Measurements from ENCODE around the gene TADA1.

TADA1 gene

GRCh38 chr1:166874464-166874863 is 1.6 kb downstream of the TADA1 start:
- peaks cover 64% of the 10 kb centered on the region for H3K79me2 ChIP-seq (ENCODE audit: low read length)

GRCh38 chr1:166870584-166870983 is 5.5 kb downstream of the TADA1 start:
- no peak overlapping the region for H3K27ac ChIP-seq (ENCODE audit: low read length)
- no peak overlapping the region for H3K4me3 ChIP-seq (ENCODE audit: low read length)
- H3K4me1 ChIP-seq (ENCODE audit: low read length), result peaks cover 12% of the 10 kb centered on the region
- H3K79me2 ChIP-seq (ENCODE audit: low read length), result peaks cover 80% of the 10 kb centered on the region
- H3K9me2 ChIP-seq (replicated peaks; ENCODE audit: insufficient read depth, low read length), result no peaks in the 10 kb centered on the region
- no peaks in the 10 kb centered on the region for H3K9me3 ChIP-seq (replicated peaks; ENCODE audit: insufficient read depth, low read length)
- peaks cover 2% of the 10 kb centered on the region; the same call in 1 of the 2 replicates for H3F3A ChIP-seq (ENCODE audit: insufficient read depth, low read length)
- no peak overlapping the region for H3K9ac ChIP-seq (ENCODE audit: low read length)
- TF ChIP-seq CTCF (IDR thresholded peaks at IDR 0.05; ENCODE audit: low read length) (no peak), EZH2 (optimal IDR thresholded peaks at IDR 0.05; ENCODE audit: low read depth, low read length) (no peak), EZH2phosphoT487 (IDR thresholded peaks at IDR 0.05; ENCODE audit: low read length) (no peak)
- H2AFZ ChIP-seq (ENCODE audit: low read length), result no peak overlapping the region
- H4K20me1 ChIP-seq (ENCODE audit: insufficient read depth, low read length), result no peaks in the 10 kb centered on the region
- H3K36me3 ChIP-seq (replicated peaks; ENCODE audit: insufficient read depth, low read length), result peaks cover 8% of the 10 kb centered on the region; the same call in 1 of the 2 replicates
- DNase-seq, result no peak
- no peaks in the 10 kb centered on the region for H3K27me3 ChIP-seq (replicated peaks; ENCODE audit: insufficient read depth, low read length)
- H3K4me2 ChIP-seq (ENCODE audit: low read depth, low read length), result no peak overlapping the region

More at GRCh38 chr1:166874464-166874863, 1.6 kb downstream of the TADA1 start:
- Histone ChIP-seq H3K4me1 (ENCODE audit: low read length) (peaks cover 18% of the 10 kb centered on the region), H2AFZ (ENCODE audit: low read length) (no peak overlapping the region), H3K36me3 (replicated peaks; ENCODE audit: insufficient read depth, low read length) (no peaks in the 10 kb centered on the region; the same call in 1 of the 2 replicates), H3K9ac (ENCODE audit: low read length) (no peak overlapping the region), H3F3A (ENCODE audit: insufficient read depth, low read length) (peaks cover 16% of the 10 kb centered on the region; the same call in 1 of the 2 replicates), H3K4me3 (ENCODE audit: low read length) (no peak overlapping the region), H3K27me3 (replicated peaks; ENCODE audit: insufficient read depth, low read length) (no peaks in the 10 kb centered on the region), H3K4me2 (ENCODE audit: low read depth, low read length) (peak overlapping the region; percentile 73; the same call in 1 of the 2 replicates), H3K9me3 (replicated peaks; ENCODE audit: insufficient read depth, low read length) (no peaks in the 10 kb centered on the region), H3K27ac (ENCODE audit: low read length) (no peak overlapping the region), H3K9me2 (replicated peaks; ENCODE audit: insufficient read depth, low read length) (no peaks in the 10 kb centered on the region), H4K20me1 (ENCODE audit: insufficient read depth, low read length) (no peaks in the 10 kb centered on the region)
- no peak for TF ChIP-seq EZH2 (optimal IDR thresholded peaks at IDR 0.05; ENCODE audit: low read depth, low read length)
- TF ChIP-seq CTCF (IDR thresholded peaks at IDR 0.05; ENCODE audit: low read length), result no peak
- DNase-seq, result no peak

- DNase-seq, result peak; percentile 52
- H2AFZ ChIP-seq (ENCODE audit: low read length), result no peak overlapping the region
- no peaks in the 10 kb centered on the region for H3K9me3 ChIP-seq (replicated peaks; ENCODE audit: insufficient read depth, low read length)
- no peak for TF ChIP-seq CTCF (IDR thresholded peaks at IDR 0.05; ENCODE audit: low read length)
- no peak for TF ChIP-seq EZH2 (optimal IDR thresholded peaks at IDR 0.05; ENCODE audit: low read depth, low read length)
- TF ChIP-seq EZH2phosphoT487 (IDR thresholded peaks at IDR 0.05; ENCODE audit: low read length), result no peak
- H3K36me3 ChIP-seq (replicated peaks; ENCODE audit: insufficient read depth, low read length), result peaks cover 8% of the 10 kb centered on the region; the same call in 1 of the 2 replicates
- H3K4me3 ChIP-seq (ENCODE audit: low read length), result no peak overlapping the region
- H3K9ac ChIP-seq (ENCODE audit: low read length), result no peak overlapping the region
- H3K4me1 ChIP-seq (ENCODE audit: low read length), result peaks cover 6% of the 10 kb centered on the region
- no peaks in the 10 kb centered on the region for H3F3A ChIP-seq (ENCODE audit: insufficient read depth, low read length)
- peak overlapping the region; percentile 13; the same call in 1 of the 2 replicates for H3K27ac ChIP-seq (ENCODE audit: low read length)
- no peaks in the 10 kb centered on the region for H4K20me1 ChIP-seq (ENCODE audit: insufficient read depth, low read length)
- no peaks in the 10 kb centered on the region for H3K27me3 ChIP-seq (replicated peaks; ENCODE audit: insufficient read depth, low read length)
- peaks cover 76% of the 10 kb centered on the region for H3K79me2 ChIP-seq (ENCODE audit: low read length)
- H3K9me2 ChIP-seq (replicated peaks; ENCODE audit: insufficient read depth, low read length), result no peaks in the 10 kb centered on the region
- H3K4me2 ChIP-seq (ENCODE audit: low read depth, low read length), result 0 out of 2 replicates have a peak overlapping the region, but pooled peaks have one; percentile 4
These were observed 6.6 kb downstream of the TADA1 start for GRCh38 chr1:166869318-166870099.

Measured in MM.1S (cell line).